Activated gamma-delta T cell treated with anti-CD3 and anti-CD28 coated beads, Interleukin-2, amount 50 U/mL, for 16 hours (primary cell): ENCODE results near the gene ZNF608.

Experiments used
- DNase-seq: peaks from one replicate; pipeline ENCODE4 v3.0.0-alpha.2; 2020; ENCODE audit warnings: low read depth

ZNF608 gene, protein sequence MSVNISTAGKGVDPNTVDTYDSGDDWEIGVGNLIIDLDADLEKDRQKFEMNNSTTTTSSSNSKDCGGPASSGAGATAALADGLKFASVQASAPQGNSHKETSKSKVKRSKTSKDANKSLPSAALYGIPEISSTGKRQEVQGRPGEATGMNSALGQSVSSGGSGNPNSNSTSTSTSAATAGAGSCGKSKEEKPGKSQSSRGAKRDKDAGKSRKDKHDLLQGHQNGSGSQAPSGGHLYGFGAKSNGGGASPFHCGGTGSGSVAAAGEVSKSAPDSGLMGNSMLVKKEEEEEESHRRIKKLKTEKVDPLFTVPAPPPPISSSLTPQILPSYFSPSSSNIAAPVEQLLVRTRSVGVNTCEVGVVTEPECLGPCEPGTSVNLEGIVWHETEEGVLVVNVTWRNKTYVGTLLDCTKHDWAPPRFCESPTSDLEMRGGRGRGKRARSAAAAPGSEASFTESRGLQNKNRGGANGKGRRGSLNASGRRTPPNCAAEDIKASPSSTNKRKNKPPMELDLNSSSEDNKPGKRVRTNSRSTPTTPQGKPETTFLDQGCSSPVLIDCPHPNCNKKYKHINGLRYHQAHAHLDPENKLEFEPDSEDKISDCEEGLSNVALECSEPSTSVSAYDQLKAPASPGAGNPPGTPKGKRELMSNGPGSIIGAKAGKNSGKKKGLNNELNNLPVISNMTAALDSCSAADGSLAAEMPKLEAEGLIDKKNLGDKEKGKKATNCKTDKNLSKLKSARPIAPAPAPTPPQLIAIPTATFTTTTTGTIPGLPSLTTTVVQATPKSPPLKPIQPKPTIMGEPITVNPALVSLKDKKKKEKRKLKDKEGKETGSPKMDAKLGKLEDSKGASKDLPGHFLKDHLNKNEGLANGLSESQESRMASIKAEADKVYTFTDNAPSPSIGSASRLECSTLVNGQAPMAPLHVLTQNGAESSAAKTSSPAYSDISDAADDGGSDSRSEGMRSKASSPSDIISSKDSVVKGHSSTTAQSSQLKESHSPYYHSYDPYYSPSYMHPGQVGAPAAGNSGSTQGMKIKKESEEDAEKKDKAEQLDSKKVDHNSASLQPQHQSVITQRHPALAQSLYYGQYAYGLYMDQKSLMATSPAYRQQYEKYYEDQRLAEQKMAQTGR (N-terminal part only)

DNA sequence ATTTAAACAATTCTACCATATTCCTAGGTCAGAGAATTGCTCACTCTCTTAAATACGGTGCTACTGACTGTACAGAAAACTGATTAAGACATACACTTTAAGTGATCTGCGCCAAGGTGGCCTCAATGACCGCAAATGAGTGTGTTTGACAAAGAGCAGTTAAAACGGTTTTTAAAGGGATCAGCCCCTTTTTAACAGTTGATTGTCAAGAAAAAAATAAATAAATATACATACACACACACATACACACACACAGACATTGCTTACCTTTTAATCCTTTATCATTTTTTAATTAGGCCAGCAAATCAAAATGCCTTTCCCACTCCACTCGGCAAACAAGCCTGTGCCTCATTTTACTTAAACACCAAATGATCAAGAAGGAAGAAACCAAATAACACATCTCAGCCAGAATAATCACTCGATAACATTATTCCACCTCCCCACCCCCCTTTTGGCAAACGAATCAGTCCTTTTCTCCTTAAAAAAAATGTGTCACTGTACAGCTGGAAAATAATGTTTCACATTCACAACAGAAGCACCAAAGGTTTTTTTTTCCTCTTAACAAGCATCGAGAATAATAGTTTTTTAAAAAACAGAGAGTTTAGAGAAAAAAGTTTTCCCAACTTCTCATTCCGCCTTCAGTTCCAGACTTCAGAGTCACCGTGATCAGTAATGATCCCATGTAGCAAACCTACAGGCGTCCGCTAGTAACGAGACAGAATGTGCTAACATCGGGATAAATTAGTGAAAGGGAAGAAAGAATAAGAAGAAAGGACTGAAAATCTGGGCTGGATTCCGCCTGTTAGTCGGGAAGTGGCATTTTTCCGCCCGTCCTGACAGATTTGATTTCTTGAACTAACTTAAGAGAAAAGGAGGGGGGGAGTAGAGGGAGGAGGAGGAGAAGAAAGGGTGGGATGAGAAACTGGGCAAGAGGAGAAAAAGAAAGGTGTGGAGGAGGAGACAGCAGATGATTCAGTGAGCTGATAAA lies at the start of gene ZNF608:
Gene ZNF608 (minus strand): TSS at position 712 of the 988 bp plus-strand sequence. CDS start 1,650 bp downstream, outside the sequence.
- no peak for DNase-seq

GRCh38 chr5:124795829-124796228 lies 49.4 kb upstream of the ZNF608 start:
- DNase-seq: no peak

DNA sequence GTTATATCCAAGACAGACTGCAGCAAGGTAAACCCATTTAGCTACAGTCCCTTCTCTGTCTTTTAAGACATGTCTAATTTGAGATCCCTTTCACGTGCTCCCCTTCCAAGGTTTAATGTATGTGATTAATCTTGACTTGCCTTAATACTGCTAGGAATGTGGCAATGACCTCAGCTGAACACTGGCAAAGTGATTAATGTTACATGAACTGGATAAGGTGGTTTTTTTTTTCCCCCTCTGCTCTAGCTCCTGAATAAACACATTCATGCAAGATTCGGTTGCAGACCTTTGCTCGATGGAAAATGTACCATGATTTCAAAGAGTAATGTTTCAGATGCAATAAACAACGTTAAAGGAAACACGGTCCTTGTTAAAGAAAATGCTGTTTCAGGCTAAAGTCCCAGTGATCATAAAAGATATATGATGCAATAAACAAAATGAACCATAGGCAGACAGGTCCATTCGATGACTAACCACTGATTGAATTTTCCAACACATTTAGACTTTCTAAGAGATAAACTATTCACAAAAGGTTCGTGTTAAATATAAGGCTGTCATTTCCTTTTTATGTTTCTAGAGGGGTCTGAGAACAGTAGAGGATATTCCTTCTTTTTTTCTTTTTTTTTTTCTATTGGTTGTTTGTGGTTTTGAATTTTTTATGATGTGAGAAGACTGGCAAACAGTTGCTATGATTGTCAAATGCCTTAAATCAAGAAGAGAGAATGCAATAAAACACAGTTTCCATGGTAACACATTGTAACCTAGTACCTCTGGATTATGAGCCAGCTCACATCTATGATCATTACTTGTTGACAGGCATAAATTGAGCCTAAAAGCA lies 44.7 kb upstream of the ZNF608 start:
- DNase-seq: no peak

- DNase-seq: no peak
Observed at GRCh38 chr5:124790301-124790894, 44.0 kb upstream of the ZNF608 start.

- DNase-seq: no peak
Observed at GRCh38 chr5:124789104-124789605, 42.7 kb upstream of the ZNF608 start.

GRCh38 chr5:124783794-124784193 lies 37.4 kb upstream of the ZNF608 start:
- no peak for DNase-seq

GRCh38 chr5:124783285-124783684 lies 36.8 kb upstream of the ZNF608 start:
- no peak for DNase-seq

GRCh38 chr5:124782262-124782661 lies 35.8 kb upstream of the ZNF608 start:
- DNase-seq: no peak

- DNase-seq: no peak
Observed at GRCh38 chr5:124780011-124780410, 33.6 kb upstream of the ZNF608 start.

- no peak for DNase-seq
Observed at GRCh38 chr5:124773315-124774311, 27.2 kb upstream of the ZNF608 start.

GRCh38 chr5:124772457-124773200 lies 26.2 kb upstream of the ZNF608 start:
- no peak for DNase-seq

DNA sequence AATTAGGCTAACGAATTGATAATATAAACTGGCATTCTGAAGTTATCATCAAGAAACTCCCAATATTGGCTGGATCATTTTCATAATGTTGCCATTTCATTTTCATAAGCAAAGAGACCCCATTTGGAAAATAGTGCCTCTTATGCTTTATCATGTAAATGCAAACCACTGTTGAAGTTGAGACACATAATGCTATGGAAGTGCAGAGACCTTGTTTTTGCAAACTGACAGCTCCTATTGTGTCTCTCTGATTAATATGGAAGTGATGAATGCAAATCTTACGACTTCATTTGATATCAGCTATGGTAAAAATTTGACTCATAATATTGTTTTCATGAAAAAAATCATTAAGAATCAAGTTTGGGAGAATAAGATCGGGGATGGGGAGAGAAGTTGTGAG lies 25.3 kb upstream of the ZNF608 start:
- DNase-seq: no peak

DNA sequence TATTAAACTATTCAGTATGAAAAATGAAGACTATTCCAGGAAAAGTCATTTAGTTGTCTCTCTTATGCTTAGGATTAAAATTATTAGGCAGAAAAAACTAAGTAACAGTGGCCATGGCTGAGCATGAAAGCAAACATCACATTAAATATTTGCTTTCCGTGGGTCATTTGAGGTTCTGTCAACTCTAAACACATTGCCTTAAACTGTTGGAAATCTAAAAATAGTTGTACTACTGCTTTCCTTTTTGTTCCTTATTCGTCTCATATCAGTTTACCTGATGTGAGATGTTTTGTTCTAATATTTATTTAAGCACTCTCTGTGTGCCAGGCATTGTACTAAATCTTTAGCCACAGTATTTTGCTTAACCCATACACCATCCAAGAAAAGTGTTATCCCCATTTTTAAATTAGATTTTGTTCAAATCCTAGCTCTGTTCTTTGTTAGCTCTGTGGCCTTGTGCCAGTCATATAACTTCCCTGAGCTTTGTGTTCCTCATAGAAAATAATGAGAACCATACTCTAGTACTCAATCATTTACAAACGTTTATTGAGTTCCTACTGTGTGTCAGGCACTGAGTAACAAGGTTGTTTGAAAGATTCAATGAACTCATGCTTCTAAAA lies 18.7 kb upstream of the ZNF608 start:
- DNase-seq: no peak

DNA sequence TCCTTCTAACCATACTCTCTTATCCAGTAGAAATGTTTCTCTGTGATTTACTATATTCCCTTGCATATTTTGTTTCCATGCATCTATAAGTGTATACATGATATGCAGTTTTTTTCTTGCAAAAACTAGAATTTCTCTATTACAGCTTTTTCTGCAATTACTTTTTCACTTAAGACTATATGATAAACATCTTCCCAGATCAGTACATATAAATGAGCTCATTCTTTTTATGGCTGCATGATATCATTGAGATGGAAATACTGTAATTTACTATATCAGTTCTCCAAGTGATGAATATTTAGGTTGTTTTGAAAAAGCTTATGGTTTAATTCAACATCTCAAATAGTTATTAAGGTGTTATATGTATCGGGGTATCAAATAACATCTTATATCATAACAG lies 18.1 kb upstream of the ZNF608 start:
- DNase-seq: no peak

DNA sequence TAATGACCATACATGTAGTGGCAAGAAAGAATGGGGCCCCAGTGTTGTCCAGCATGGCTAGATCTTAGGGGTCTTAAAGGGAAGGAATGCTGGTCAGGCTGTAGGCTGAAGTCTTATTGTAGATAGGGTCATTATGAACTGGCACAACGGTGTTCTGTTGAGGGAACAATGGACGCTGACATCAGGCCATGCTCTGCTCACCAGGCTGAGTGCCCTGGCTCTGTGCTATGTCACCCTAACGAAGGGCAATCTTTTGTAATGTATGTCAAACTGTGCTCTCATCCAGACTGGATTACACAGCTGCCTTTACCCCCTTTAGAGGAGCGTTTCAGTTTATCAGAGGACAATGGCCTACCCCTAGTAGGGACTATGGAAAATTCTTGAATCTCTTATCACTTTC lies 14.6 kb upstream of the ZNF608 start:
- no peak for DNase-seq

- DNase-seq: no peak
Observed at GRCh38 chr5:124760608-124761007, 14.2 kb upstream of the ZNF608 start.

GRCh38 chr5:124755565-124755964 lies 9.1 kb upstream of the ZNF608 start:
- no peak for DNase-seq
